Left hindlimb (tissue), 1 donor: ENCODE data around the gene IL31.
"Not testable (repeated sequence)": the region's sequence is repeated elsewhere in the genome, so short reads cannot be mapped to it uniquely, and the experiment has no call there.

Experiments used
- DNase-seq: peaks from one replicate; pipeline ENCODE4 v3.0.0-alpha.2; 2018

Gene IL31

DNA sequence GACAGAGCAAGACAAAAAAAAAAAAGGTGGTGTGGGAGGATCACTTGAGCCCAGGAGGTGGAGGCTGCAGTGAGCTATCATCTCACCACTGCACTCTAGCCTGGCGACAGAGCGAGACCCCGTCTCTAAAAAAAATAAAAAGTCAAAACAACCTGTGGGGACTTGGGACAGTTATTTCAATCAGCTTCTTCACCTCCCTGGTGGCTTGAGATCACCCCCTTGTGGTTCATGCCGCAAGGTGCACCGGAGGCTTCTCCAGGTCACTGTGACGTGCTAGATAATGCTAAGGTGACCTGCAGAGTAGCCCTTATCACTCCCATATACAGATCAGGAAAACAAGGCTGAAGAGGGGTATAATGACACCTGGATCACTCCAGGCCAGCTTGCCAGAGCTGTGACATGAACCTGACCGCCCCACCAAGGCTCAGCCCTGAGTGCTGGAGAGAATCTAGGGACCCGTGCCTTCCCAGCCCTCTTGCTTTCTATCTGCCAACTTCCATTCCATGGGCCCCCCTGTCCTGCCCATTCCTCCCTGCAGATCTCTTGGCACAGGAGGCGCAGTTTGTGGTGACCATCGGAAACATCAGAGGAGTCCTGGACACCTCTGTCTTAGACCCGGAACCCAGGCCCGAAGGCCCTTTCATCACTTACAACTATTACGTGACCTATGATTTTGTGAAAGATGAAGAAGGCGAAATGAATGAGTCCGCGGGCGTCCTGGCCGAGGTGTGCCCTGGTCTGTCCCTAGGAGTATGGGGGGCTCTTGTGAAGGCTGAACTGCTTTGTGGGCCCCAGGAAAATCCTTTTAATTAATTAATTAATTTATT lies 17.0 kb upstream of the IL31 start:
- DNase-seq = no peak

DNA sequence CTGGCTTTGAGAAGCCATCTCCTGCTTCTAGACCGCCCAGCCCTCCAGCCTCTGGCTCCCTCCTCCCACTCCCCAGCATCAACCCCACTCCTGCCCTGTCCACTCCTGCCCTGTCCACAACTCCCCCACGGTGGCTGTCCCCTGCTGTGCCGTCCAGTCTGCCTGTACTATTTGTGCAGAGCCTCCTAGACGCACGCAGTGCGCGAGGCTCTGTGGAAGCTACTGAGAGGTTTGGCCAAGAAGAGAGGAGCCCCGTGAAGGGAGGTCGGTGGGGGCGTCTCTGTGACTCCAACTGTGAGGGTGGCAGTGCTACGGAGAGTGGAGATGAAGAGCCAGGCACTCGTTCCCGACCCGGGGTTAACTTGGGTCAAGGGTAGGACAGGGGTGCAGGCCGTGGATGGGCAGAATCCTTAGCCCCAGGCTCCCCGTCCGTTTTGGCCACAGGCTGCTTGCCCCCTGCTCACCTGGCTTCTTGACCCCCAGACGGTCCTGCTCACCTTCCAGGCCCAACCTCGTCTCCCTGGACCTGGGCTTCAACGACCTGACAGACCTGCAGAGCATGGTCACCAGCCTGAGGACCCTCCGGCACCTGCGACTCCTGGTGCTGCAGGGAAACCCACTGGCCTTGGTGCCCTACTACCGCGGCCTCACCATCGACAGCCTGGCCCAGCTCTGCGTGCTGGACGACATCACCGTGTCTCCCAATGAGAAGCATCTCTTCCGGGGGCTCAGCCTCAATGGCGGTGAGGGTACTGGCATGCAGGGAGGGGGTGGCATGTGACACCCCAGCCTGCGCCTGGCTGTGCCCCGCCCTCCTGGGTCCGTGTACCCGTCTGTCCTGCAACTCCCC lies 15.8 kb upstream of the IL31 start:
- DNase-seq = no peak

DNA sequence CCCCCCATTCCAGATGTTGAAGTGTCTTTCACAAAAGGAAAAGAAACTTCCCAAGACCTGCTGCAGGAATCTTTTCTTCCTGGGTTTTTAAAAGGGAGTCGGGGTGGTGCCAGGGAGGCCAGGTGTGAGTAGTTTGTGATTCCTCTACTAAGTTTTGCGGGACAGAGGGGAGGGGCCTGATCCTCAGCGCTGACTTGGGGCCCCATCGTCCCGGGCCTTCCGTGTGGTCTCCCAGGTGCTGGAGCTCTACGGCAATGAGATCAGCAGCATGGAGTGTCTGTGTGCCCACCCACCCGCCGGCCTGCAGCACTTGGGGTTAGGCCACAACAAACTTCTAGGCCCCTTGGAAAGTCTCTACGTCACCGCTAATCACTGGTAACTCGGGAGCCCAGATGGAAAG lies 13.4 kb upstream of the IL31 start:
- DNase-seq = no peak

DNA sequence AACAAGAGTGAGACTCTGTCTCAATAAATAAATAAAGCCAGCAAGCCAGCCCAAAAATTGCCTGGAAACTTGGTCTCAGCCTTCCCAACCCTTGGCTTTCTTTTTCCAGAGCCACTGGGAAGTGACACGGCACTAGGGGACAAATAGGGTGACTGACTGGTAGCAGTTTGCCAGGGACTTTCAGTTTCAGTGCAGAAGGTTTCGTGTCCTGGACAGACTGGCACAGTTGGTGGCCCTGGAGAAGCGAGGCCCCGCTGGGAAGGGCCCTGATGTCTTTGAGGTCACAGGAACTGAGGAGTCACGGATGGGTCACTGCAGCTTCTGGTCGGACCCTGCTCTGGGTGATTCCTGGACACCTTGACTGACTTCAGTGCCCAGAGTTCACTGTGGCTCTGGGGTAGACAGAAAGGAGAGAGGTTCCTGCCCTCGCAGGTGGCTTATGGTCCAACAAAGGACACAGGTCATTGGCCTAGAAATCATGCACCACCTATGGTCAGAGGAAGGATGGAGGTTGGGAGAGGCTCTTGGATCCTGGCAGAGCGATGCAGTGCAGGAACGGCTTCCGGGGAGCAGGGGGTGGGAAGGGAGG lies 11.6 kb upstream of the IL31 start:
- DNase-seq = no peak

DNA sequence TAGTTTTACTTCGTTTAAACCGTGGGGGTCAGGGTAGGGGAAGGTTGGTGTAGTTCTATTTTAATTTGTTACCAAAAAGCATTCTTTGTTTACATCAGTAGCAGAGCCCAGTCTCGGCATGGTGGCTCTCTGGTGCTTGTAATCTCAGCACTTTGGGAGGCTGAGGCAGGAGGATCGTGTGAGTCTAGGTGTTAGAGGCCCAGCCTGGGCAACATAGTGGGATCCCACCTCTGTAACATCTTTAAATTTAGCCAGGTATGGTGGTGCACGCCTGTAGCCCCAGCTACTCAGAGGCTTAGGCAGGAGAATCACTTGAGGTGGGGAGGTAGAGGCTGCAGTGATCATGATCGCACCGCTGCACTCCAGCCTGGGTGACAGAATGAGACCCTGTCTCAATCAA lies 11.1 kb upstream of the IL31 start:
- no peak for DNase-seq

DNA sequence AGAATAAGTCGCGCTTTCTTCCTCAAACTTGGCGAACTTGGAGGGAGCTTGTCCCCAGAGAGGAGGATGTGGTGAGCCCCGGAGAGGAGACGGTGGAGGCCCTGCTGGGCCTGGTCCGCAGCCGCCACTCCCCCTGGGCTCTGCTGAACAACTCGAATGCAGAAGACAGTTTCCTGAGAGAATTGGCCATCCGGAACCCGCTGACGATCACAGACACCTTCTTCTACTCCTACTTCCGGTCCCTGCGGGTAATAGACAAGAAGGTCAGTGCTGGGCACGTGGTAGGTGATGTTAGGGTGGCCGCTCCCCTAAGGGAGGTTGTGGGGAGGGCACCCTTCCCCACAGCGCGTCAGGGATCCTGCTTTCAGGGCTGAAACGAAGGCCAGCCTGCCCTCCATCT lies 10.5 kb upstream of the IL31 start:
- DNase-seq = no peak

DNA sequence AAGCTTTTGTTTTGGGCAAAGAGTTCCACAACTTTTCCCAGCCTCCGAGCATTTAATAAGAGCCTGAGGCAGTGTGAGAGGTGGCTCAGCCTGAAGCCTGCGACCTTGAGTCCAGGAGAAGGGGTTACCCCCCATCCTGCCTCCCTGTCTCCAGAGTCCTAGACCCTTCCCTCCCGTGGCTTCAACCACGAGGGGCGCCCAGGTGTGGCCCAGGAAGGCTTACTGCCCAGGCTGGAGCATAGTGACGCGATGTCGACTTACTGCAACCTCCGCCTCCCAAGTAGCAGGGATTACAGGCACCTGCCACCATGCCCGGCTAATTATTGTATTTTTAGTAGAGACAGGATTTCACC lies 9.5 kb upstream of the IL31 start:
- no peak for DNase-seq

DNA sequence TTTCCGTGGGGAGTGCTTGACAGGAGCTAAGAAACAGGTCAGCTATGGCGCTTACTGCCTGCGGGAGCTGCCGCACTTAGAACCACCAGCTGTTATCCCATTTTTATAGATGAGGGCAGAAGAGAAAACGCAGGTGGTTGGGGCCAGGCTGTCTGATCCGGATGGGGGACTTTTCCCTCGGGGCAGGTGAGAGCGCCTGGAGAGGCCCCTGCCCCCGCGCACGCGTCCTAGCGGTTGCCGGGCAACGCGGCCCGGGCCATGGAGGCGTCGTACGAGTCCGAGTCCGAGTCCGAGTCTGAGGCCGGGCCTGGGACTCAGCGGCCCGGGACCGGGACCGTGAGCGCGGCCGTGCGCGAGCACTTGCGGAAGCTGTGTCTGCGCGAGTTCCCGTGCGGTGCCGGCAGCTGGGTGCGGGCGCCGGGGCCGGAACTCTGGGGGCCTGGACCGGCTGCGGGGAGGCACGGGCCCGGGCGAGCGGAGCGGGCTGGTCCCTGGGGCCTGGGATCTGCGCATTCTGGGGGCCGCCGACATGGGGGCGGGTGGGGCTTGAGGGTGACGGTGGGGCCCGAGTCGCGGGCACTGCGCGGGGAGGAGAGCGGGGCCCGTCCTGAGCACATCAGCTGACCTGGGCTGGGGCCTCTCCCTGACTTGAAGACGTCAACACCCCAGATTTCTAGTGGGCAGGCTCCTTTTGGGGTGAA lies 9.0 kb upstream of the IL31 start, which contains the start of gene LRRC43:
TSS of gene LRRC43 (plus strand) at position 237 of the 701 bp plus-strand sequence. CDS start at position 259, 22 bp downstream.
- no peak for DNase-seq

DNA sequence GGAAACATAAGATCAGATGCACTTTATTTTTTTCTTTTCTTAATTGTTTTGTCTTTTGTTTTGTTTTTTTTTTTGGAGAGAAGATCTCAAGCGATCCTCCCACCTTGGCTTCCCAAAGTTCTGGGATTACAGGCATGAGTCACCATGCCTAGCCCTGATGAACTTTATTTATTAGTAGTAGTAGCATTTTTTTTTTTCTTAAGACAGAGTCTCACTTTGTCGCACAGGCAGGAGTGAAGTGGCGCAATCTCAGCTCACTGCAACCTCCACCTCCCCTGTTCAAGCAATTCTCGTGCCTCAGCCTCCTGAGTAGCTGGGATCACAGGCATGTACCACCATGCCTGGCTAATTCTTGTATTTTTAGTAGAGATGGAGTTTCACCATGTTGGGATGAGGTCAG lies 2.5 kb upstream of the IL31 start:
- not testable (repeated sequence) for DNase-seq

DNA sequence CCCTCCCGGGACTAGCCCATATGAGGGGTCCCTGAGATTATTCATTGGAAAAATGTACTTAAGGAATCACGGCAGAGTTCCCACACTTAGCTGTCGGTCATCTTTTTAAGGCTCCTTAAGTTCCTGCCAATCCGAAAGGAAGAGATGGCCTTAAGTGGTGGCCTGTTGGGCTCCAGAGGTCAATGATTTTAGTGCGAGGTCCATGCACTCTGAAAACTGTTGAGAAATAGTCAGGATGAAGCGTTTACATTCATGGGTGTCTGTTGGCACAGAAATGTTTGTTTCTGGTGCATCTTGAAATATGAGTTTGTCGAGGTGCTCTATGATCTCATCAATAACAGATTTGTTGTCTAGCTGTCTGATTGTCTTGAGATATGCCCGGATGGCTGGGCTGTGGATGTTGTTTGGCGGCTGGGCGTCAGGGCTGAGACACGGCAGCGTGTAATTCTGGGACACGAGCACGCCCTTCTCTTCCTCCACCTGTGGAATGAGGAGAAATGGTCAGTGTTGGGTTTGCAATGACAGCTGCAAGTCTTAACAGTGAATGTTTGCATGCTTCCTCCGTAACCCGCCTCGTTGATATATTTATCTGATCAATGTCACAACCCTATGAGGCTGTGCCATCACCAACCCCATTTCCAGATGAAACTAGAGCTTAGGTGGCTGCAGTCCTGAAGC lies 1.6 kb downstream of the IL31 start:
- DNase-seq = no peak

DNA sequence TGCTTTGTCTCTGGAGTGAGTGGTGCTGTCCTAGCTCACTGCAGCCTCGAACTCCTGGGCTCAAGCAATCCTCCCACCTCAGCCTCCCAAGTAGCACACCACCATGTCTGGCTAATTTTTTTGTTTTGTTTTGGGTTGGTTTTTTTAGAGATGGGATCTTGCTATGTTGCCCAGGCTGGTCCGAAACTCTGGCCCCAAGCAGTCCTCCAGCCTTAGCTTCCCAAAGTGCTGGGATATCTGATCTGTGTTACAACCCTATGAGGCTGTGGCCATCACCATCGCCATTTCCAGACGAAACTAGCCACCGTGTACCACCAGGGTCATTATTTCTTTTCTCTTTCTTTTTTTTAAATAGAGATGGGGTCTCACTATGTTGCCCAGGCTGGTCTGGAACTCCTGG lies 2.6 kb downstream of the IL31 start:
- DNase-seq = no peak

DNA sequence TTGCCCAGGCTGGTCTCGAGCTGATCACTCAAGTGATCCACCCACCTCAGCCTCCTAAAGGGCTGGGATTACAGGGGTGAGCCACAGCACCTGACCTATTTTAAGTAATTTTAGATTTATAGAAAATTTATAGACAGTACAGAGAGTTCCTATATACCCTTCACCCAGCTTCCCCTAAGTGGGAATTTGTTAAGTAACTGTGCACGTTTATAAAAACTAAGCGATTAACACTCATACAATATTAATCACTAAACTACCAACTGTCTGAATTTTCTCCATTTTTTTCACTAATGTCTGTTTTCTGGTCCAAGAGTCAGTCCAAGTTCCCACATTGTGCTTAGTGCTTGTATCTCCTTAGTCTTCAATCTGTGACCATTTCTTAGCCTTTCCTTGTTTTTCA lies 5.5 kb downstream of the IL31 start:
- DNase-seq = no peak

DNA sequence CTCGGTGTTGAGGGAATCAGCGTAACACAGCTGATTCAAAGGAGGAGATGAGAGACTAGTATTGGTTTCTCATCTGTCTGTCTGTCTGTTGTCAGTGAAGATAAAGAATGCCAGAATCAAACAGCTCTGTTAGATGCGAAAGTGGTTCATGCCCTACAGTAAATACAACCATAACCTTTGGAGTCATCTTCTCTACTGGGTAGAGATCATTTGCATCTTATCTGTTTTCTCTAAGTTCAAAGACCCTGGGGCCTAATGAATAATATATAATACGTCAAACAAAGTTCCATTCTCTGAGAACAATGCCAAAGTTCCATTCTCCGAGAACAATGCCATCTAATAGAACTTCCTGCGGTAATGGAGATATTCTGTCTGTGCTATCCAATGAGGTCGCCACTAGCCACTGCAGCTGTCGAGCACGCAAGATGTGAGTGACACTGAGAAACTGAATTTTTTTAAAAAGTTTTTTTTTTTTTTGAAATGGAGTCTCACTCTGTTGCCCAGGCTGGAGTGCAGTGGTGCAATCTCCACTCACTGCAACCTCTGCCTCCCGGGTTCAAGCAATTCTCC lies 6.6 kb downstream of the IL31 start:
- no peak for DNase-seq

DNA sequence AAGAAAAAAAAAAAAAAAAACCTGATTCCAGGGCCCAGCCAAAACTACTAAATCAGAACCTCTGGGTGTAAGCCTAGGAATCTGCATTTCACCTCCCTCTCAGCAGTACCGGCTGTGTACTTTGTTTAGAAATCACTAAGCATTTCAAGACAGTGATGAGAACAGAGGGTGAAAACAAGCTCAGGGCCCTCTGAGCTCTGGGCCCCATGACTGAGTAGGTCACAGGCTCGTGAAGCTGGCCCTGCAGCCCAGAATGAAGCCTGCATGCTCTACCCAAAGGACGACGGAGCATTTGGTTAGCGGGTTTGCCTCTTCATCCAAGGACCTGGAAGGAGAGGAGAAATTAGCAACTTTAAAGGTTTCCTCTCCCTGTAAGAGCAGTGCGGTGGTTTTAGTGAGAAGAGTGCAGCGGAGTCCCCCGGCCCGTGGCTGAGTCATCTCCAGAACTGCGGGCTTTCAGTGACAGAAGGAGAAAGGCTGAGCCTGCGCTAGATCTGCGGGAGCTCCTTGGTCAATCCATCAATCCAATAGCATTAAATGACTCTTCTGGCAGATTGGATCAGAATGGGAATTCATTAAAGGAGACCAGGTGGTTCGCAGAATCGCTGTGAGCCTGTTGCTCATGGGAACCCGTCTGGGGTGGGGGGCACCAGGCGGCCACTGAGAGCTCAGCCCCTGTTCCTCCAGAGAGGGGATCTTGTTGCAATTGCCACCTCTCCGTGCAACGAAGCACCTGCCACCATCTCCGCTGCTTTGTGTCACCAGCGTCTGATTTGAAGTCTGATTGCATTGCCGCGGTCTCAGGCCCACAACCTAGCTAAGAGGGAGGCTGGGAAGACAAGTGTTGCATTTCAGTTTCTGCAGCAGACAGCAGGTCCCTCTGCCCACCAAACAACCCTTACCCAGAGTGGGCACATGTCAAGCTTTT lies 7.3 kb downstream of the IL31 start:
- DNase-seq = no peak

DNA sequence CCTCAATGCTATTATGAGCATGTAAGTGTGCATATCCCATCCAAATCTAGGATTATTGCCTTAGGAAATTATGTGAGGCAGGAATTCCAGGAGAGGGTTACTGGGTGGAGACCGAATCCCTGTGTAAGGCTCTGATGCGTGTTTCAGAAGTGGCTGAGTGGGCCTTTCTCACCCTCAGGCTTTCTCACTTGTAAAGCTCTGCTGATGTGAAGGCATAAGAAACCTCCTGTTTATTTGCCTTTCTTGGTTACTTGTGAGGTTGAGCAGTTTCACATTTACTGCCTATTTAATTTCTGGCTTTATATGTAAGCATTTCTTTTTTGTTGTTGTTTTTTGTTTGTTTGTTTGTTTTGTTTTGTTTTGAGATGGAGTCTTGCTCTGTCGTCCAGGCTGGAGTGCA lies 11.0 kb downstream of the IL31 start:
- DNase-seq = no peak

DNA sequence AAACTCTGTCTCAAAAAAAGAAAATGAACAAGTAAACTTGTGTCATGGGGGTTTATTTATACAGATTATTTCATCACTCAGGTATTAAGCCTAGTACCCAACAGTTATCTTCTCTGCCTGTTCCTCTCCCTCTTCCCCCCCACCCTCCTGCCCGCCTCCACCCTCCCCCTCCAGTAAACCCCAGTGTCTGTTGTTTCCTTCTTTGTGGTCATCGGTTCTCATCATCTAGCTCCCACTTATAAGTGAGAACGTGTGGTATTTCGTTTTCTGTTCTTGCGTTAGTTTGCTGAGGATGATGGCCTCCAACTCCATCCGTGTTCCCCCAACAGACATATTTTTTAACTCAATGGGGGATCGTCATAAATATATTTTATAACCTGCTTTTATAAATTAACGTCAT lies 12.3 kb downstream of the IL31 start:
- DNase-seq = no peak

DNA sequence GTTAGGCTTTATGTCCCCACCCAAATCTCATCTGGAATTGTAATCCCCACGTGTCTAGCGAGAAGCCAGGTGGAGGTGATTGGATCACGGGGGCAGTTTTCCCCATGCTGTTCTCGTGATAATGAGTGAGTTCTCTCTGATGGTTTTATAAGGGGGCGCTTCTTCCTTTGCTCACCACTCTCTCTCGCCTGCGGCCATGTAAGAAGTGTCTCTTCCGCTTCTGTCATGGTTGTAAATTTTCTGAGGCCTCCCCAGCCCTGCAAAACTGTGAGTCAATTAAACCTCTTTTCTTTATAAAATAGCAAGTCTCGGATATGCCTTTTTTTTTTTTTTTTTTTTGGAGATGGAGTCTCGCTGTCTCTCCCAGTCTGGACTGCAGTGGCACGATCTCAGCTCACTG lies 13.3 kb downstream of the IL31 start:
- no peak for DNase-seq

DNA sequence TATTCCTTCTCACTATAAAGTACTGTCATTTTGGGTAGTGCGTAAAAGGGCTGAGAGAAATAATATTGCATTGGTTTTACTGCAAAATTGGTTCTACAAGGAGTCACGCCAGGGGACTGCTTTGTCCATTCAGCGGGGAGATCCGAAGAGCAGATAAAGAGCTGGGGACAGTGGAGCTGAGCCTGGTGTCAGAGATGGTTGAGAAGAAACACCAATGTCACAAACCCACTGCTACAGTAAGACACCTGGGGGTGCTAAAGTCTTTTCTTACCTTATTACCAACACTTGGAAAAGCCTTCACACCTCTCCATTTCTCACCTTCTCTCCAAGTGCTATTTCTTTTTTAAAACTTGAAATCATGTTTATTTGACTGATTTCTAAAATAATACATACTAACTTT lies 14.1 kb downstream of the IL31 start:
- DNase-seq = no peak

DNA sequence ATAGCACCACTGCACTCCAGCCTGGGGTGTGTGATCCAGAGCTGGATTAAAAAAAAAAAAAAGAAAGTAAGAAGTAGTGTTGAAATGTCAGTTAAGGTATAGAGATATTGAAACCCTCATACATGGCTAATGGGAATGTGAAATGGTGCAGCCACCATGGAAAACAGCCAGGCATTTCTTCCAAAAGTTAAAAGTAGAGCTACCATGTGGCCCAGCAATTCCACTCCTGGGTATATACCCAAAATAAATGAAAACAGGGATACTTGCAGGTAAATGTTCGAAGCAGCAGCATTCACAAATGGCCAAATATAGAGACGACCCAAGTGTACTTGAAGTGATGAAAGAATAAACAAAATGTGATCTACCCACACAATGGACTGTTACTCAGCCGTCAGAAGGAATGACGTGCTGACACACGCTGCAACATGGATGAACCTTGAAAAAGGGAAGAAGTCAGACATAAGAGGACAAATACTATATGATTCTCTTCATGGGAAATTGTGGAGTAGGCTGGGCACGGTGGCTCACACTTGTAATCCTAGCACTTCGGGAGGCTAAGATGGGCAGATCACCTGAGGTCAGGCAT lies 15.2 kb downstream of the IL31 start:
- no peak for DNase-seq

DNA sequence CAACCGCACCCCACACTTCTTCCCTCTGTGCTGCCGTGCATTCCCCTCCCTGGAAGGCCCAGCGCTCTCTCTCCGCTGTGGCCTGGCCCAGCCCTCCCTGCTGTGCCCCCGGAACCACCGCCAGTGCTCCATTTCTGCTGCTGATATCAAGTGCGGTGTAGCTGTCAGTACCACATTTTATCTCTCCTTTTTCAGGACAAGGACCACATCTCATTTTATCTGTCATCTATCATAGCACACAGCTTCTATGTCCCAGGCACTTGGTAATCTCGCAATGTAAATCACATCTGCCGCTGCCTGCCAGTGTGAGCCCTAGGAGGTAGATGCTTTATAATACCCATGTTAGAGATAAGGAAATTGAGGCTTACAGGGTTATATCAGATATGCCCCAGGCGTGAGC lies 18.3 kb downstream of the IL31 start:
- DNase-seq = no peak

DNA sequence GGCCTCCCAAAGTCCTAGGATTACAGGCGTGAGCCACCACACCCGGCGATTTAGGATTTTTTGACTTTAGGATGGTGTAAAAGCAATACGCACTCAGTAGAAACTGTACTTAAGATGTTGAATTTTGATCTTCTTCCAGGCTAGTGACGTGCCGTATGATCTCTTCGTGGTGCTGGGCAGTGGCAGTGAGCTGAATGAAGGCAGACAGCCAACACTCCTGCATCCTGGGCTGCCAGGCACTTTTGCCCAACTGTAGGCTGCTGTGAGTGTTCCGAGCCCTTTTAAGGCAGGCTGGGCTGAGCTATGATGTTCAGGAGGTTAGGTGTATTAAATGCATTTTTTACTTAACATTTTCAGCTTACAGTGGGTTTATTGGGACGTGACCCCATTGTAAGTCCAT lies 21.3 kb downstream of the IL31 start:
- no peak for DNase-seq
